ENCODE results near the gene IRF9.

Gene IRF9

DNA sequence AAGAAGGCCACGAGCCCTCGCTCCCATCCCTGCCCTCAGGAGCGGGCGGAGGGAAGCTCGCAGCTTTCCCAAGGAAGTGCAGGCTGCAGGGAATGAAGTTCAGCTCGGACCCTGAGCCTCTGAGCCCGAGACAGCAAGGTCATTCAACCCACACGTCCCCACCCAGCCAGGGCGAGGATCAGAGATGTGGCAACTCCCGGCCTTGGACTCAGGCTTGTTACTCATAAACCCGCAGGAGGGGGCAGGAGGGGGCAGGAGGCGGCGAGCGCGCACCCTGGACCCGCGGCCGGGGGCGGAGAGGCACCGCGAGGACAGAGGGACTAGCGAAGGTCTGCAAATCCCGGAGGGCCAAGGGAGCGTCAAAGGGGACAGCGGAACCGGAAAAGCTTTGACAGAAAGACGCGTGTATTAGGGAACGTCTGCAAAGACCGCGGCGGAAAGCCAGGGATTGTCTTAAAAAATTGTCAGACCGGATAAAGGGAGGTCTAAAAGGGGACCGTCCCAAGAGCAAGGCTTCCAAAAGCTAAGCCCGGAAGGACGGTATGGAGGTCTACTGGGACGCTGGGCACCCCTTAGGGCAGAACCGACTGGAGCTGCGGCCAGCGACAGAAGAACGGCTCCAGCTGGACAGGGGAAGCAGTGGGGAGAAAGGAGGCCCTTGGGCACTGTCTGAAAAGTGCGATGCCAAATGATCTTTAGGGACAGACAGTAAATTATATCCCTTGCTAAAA lies 47.1 kb upstream of the IRF9 start (continued):
- TF ChIP-seq, protein P1, sequence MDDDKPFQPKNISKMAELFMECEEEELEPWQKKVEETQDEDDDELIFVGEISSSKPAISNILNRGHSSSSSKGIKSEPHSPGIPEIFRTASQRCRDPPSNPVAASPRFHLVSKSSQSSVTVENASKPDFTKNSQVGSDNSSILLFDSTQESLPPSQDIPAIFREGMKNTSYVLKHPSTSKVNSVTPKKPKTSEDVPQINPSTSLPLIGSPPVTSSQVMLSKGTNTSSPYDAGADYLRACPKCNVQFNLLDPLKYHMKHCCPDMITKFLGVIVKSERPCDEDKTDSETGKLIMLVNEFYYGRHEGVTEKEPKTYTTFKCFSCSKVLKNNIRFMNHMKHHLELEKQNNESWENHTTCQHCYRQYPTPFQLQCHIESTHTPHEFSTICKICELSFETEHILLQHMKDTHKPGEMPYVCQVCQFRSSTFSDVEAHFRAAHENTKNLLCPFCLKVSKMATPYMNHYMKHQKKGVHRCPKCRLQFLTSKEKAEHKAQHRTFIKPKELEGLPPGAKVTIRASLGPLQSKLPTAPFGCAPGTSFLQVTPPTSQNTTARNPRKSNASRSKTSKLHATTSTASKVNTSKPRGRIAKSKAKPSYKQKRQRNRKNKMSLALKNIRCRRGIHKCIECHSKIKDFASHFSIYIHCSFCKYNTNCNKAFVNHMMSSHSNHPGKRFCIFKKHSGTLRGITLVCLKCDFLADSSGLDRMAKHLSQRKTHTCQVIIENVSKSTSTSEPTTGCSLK (tag by site-specific recombination; IDR thresholded peaks at IDR 0.05) = no peak
- peak; percentile 38 for TF ChIP-seq SP7 (tag by site-specific recombination; IDR thresholded peaks at IDR 0.05)
- peak; percentile 91 for TF ChIP-seq ZNF366 (tag by site-specific recombination; conservative IDR thresholded peaks at IDR 0.05)
- TF ChIP-seq ZNF239 (tag by site-specific recombination; IDR thresholded peaks at IDR 0.05) = peak; percentile 90
- no peak for TF ChIP-seq ZNF549 (tag by site-specific recombination; IDR thresholded peaks at IDR 0.05)
- TF ChIP-seq ZNF423 (tag by site-specific recombination; IDR thresholded peaks at IDR 0.05) = peak; percentile 87
- TF ChIP-seq ZNF324 (tag by site-specific recombination; IDR thresholded peaks at IDR 0.05) = peak; percentile 55
- peak; percentile 100 for TF ChIP-seq ZBTB48 (tag by site-specific recombination; IDR thresholded peaks at IDR 0.05)
- 0 out of 2 replicates have a peak, but pooled peaks have one; percentile 70 for TF ChIP-seq ZNF391 (tag by site-specific recombination; IDR thresholded peaks at IDR 0.05; ENCODE audit: borderline replicate concordance, low read depth)
- TF ChIP-seq ZNF514 (tag by site-specific recombination; IDR thresholded peaks at IDR 0.05) = no peak
- peak; percentile 29; the same call in 1 of the 2 replicates for TF ChIP-seq ZNF184 (tag by site-specific recombination; IDR thresholded peaks at IDR 0.05)

DNA sequence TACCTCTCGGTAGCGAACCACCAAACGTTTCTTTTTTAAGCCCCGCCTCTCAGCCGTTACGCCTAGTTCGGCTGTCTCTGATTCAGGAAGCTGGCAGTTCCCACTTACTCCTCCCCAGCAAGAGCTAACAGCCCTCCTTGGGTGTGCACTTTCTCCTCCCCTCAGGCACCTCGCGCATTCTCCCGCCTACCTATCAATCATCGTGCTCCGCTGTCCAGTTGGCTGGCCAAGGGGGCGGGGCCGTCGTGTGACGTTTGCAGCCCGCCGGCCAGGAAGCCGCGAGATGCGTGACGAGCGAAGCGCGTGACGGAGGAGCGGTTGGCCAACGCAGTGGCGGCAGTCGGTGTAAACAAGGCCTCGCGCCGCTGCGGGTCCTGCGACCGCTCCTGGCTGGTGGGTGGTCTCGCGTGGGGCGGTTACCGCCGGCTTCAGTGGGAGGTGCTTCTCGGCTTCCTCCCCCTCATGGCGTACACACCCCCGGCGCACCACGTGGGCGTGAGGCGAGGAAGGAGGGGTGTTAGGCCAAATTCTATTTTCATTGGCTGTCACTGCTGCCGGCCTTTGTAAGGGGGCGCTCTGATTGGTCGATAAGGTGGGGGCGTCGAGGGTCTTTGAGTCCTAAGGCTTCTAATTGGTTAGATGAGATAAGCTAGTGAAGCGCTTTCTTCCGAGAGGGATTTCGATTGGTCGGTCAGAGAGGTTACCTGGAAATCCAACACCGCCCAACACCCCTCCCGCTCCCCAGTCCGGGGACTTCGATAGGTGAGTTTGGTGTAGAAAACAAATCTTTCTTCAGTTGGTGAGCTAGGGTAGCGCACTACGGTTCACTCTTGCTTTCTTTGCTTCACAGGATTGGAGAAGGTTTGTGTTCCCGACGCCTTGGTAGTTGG lies 46.3 kb upstream of the IRF9 start, which contains the start of the genes DCAF11 and NRL:
TSS of gene DCAF11 (plus strand) at position 246 of the 890 bp plus-strand sequence. CDS start 818 bp downstream, outside the sequence.
TSS of gene NRL (minus strand) at position 418 of the 890 bp plus-strand sequence. CDS start 32,101 bp downstream, outside the sequence.
- Histone ChIP-seq H3K4me1 (ENCODE audit: control insufficient read depth, insufficient read depth, low read length) (no peaks in the 10 kb centered on the region), H3K9me3 (ENCODE audit: control insufficient read depth, insufficient read depth, low read depth, low read length) (no peaks in the 10 kb centered on the region), H3K4me3 (ENCODE audit: low read depth, low read length) (peak within 1 kb of the TSS; percentile 98), H3K36me3 (ENCODE audit: control insufficient read depth in 2 of 2, insufficient read depth in 1 of 2, low read length in 2 of 2) (peaks cover 2 to 35% of the 10 kb centered on the region in 2 experiments; a peak in 2 of 3 replicates), H3K27ac (ENCODE audit: extremely low read depth, low read depth, low read length) (peak within 1 kb of the TSS; percentile 94)
- POLR2A ChIA-PET = interaction anchor here (0.5 to 8.3 kb wide), 31 partner anchors 10 to 794 kb away, joined by 3 to 163 read pairs (median 5); partner anchors contain the start of genes CHMP4A, CIDEB, EMC9 and IPO4
- CTCF ChIA-PET = interaction anchor here (0.6 to 2.4 kb wide), 9 partner anchors 19 to 127 kb away, joined by 3 to 13 read pairs (median 7); partner anchors contain the start of genes IRF9, PCK2, PSME1 and TINF2
- TF ChIP-seq, protein P2, sequence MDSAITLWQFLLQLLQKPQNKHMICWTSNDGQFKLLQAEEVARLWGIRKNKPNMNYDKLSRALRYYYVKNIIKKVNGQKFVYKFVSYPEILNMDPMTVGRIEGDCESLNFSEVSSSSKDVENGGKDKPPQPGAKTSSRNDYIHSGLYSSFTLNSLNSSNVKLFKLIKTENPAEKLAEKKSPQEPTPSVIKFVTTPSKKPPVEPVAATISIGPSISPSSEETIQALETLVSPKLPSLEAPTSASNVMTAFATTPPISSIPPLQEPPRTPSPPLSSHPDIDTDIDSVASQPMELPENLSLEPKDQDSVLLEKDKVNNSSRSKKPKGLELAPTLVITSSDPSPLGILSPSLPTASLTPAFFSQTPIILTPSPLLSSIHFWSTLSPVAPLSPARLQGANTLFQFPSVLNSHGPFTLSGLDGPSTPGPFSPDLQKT (IDR thresholded peaks at IDR 0.05; ENCODE audit: borderline replicate concordance, low read depth, low read length) = no peak
- TF ChIP-seq BCL11B (tag by site-specific recombination; IDR thresholded peaks at IDR 0.05; ENCODE audit: low read depth) (no peak), ZNF426 (tag by site-specific recombination; IDR thresholded peaks at IDR 0.05) (no peak), KLF9 (tag by site-specific recombination; IDR thresholded peaks at IDR 0.05; ENCODE audit: low read depth) (peak; percentile 99), FEZF1 (tag by site-specific recombination; IDR thresholded peaks at IDR 0.05) (peak; percentile 75), ZNF549 (tag by site-specific recombination; IDR thresholded peaks at IDR 0.05) (no peak), SP7 (tag by site-specific recombination; IDR thresholded peaks at IDR 0.05) (peak; percentile 59), ZNF785 (tag by site-specific recombination; IDR thresholded peaks at IDR 0.05) (peak; percentile 93), ZBTB8A (tag by site-specific recombination; IDR thresholded peaks at IDR 0.05) (peak; percentile 33), ZNF341 (tag by site-specific recombination; IDR thresholded peaks at IDR 0.05; ENCODE audit: low read depth) (peak; percentile 100), ZIC2 (tag by site-specific recombination; IDR thresholded peaks at IDR 0.05) (peak; percentile 47), ZBTB21 (tag by site-specific recombination; IDR thresholded peaks at IDR 0.05) (peak; percentile 97), ZNF10 (tag by site-specific recombination; IDR thresholded peaks at IDR 0.05) (no peak), ZNF654 (tag by site-specific recombination; IDR thresholded peaks at IDR 0.05; ENCODE audit: low read depth) (no peak), ZNF423 (tag by site-specific recombination; IDR thresholded peaks at IDR 0.05) (0 out of 2 replicates have a peak, but pooled peaks have one; percentile 15), KLF1 (tag by site-specific recombination; IDR thresholded peaks at IDR 0.05) (peak; percentile 91)
- TF ChIP-seq, protein P3, sequence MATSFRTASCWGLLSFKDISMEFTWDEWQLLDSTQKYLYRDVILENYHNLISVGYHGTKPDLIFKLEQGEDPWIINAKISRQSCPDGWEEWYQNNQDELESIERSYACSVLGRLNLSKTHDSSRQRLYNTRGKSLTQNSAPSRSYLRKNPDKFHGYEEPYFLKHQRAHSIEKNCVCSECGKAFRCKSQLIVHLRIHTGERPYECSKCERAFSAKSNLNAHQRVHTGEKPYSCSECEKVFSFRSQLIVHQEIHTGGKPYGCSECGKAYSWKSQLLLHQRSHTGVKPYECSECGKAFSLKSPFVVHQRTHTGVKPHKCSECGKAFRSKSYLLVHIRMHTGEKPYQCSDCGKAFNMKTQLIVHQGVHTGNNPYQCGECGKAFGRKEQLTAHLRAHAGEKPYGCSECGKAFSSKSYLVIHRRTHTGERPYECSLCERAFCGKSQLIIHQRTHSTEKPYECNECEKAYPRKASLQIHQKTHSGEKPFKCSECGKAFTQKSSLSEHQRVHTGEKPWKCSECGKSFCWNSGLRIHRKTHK (tag by site-specific recombination; IDR thresholded peaks at IDR 0.05) = no peak
- TF ChIP-seq, protein P4, sequence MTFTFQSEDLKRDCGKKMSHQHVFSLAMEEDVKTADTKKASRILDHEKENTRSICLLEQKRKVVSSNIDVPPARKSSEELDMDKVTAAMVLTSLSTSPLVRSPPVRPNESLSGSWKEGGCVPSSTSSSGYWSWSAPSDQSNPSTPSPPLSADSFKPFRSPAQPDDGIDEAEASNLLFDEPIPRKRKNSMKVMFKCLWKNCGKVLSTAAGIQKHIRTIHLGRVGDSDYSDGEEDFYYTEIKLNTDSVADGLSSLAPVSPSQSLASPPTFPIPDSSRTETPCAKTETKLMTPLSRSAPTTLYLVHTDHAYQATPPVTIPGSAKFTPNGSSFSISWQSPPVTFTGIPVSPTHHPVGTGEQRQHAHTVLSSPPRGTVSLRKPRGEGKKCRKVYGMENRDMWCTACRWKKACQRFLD (tag by site-specific recombination; IDR thresholded peaks at IDR 0.05) = 0 out of 2 replicates have a peak, but pooled peaks have one; percentile 13
- TF ChIP-seq, protein P5, sequence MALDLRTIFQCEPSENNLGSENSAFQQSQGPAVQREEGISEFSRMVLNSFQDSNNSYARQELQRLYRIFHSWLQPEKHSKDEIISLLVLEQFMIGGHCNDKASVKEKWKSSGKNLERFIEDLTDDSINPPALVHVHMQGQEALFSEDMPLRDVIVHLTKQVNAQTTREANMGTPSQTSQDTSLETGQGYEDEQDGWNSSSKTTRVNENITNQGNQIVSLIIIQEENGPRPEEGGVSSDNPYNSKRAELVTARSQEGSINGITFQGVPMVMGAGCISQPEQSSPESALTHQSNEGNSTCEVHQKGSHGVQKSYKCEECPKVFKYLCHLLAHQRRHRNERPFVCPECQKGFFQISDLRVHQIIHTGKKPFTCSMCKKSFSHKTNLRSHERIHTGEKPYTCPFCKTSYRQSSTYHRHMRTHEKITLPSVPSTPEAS (tag by site-specific recombination; IDR thresholded peaks at IDR 0.05) = peak; percentile 44
